Gastroesophageal sphincter (tissue), 3 donors: ENCODE measurements around the gene ANKRD61.

Experiments used
- EP300 ChIP-seq: sonication (generic); formaldehyde crosslinking; IDR thresholded peaks from one replicate; pipeline ENCODE4 v1.6.1; 2017; ENCODE audit warnings: antibody characterized with exemption, mild to moderate bottlenecking
- POLR2A ChIP-seq, 2 donors: fragments of 450-650 bp; IDR thresholded peaks; one replicate each; pipeline ENCODE4 v1.6.1; 2017; ENCODE audit warnings: antibody characterized with exemption in 2 of 2, mild to moderate bottlenecking in 2 of 2, moderate library complexity in 1 of 2
- POLR2AphosphoS5 ChIP-seq: sonication (generic); formaldehyde crosslinking; IDR thresholded peaks from one replicate; pipeline ENCODE4 v1.6.1; 2017; ENCODE audit warnings: antibody characterized with exemption
- TF ChIP-seq, protein P1 (sequence below), 4 experiments: fragments of 200-600 bp in 2 of 4; fragments of 450-650 bp in 2 of 4; sonication (generic) in 1 of 4; IDR thresholded peaks; one replicate each; pipeline ENCODE4 v1.5.1; 2017 to 2019; ENCODE audit warnings: antibody characterized with exemption in 4 of 4, mild to moderate bottlenecking in 2 of 4, moderate library complexity in 2 of 4

DNA sequence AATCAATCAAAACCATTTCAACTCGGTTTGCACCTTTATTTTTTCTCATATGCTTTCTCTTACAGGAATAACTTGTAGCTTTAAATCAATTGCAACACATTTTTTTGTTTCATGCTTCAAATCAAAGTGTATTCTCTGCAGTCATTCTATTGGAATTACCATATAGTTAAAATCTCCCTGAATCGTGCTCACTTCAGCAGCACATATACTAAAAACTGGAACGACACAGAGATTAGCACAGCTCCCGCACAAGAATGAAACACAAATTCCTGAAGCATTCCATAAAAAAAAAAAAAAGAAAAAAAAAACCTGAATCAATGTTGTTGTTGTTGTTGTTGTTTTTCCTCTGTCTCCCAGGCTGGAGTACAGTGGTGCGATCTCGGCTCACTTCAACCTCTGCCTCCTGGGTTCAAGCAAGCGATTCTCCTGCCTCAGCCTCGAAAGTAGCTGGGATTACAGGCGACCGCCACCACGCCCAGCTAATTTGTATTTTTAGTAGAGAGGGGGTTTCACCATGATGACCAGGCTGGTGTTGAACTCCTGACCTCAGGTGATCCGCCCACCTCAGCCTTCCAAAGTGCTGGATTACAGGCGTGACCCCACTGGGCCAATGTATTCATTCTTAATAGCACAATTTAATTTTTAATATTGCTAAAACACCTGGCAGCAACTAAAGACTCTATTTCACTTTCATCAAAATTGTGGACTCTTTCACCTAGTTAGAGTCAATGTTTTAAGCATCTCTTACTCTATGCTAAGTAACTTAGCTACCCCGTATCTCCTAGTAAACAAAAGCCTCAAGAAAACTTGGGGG, 26.3 kb downstream of the ANKRD61 start:
- TF ChIP-seq, protein P1, sequence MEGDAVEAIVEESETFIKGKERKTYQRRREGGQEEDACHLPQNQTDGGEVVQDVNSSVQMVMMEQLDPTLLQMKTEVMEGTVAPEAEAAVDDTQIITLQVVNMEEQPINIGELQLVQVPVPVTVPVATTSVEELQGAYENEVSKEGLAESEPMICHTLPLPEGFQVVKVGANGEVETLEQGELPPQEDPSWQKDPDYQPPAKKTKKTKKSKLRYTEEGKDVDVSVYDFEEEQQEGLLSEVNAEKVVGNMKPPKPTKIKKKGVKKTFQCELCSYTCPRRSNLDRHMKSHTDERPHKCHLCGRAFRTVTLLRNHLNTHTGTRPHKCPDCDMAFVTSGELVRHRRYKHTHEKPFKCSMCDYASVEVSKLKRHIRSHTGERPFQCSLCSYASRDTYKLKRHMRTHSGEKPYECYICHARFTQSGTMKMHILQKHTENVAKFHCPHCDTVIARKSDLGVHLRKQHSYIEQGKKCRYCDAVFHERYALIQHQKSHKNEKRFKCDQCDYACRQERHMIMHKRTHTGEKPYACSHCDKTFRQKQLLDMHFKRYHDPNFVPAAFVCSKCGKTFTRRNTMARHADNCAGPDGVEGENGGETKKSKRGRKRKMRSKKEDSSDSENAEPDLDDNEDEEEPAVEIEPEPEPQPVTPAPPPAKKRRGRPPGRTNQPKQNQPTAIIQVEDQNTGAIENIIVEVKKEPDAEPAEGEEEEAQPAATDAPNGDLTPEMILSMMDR (IDR thresholded peaks at IDR 0.05): no peak
- TF ChIP-seq POLR2AphosphoS5 (no peak), POLR2A (IDR thresholded peaks at IDR 0.05) (no peak), EP300 (no peak)
